HG03354 (cell line): ENCODE data around the gene LPP.

Experiments
- ATAC-seq: cut with Tn5 transposase; IDR thresholded peaks from one replicate; pipeline ENCODE4 v1.9.1; 2021; ENCODE audit warnings: mild to moderate bottlenecking; ENCODE audit not compliant: unreplicated experiment, poor library complexity, severe bottlenecking

The LPP gene

GRCh38 chr3:188916934-188917401, 763.0 kb downstream of the LPP start:
- ATAC-seq, result peak; percentile 46

- ATAC-seq, result no peak
Observed at GRCh38 chr3:188918093-188918492, 764.1 kb downstream of the LPP start.

- no peak for ATAC-seq
Observed at GRCh38 chr3:188923671-188924070, 769.7 kb downstream of the LPP start.

GRCh38 chr3:188925376-188925775, 771.4 kb downstream of the LPP start:
- ATAC-seq, result no peak

- ATAC-seq, result no peak
Observed at GRCh38 chr3:188926111-188926510, 772.2 kb downstream of the LPP start.

- ATAC-seq, result no peak
Observed at GRCh38 chr3:188926741-188927511, 773.0 kb downstream of the LPP start.

GRCh38 chr3:188927971-188928370, 774.0 kb downstream of the LPP start:
- no peak for ATAC-seq

GRCh38 chr3:188929137-188929536, 775.2 kb downstream of the LPP start:
- no peak for ATAC-seq

GRCh38 chr3:188931036-188931435, 777.1 kb downstream of the LPP start:
- ATAC-seq, result no peak

GRCh38 chr3:188931531-188931930, 777.6 kb downstream of the LPP start:
- ATAC-seq, result no peak

GRCh38 chr3:188934989-188935388, 781.0 kb downstream of the LPP start:
- no peak for ATAC-seq

GRCh38 chr3:188936597-188937107, 782.7 kb downstream of the LPP start:
- no peak for ATAC-seq

GRCh38 chr3:188937389-188937788, 783.4 kb downstream of the LPP start:
- no peak for ATAC-seq

GRCh38 chr3:188938999-188939398, 785.0 kb downstream of the LPP start:
- ATAC-seq, result no peak

- ATAC-seq, result no peak
Observed at GRCh38 chr3:188939814-188940572, 786.0 kb downstream of the LPP start.
